Measurements from ENCODE around the gene BSN.

BSN gene

DNA sequence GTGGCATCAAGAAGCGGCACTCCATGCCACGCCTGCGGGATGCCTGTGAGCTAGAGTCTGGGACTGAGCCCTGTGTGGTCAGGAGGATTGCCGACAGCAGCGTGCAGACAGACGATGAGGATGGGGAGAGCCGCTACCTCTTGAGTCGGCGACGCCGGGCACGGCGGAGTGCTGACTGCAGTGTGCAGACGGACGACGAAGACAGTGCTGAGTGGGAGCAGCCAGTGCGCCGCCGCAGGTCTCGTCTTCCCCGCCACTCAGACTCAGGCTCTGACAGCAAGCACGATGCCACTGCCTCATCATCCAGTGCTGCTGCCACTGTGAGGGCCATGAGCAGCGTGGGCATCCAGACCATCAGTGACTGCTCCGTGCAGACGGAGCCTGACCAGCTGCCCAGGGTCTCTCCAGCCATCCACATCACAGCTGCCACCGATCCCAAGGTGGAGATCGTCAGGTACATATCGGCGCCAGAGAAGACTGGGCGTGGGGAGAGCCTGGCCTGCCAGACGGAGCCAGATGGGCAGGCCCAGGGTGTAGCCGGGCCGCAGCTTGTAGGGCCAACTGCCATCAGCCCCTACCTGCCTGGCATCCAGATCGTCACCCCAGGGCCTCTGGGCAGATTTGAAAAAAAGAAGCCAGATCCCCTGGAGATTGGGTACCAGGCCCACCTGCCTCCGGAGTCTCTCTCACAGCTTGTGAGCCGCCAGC lies 103.1 kb downstream of the BSN start:
- no peak for DNase-seq

DNA sequence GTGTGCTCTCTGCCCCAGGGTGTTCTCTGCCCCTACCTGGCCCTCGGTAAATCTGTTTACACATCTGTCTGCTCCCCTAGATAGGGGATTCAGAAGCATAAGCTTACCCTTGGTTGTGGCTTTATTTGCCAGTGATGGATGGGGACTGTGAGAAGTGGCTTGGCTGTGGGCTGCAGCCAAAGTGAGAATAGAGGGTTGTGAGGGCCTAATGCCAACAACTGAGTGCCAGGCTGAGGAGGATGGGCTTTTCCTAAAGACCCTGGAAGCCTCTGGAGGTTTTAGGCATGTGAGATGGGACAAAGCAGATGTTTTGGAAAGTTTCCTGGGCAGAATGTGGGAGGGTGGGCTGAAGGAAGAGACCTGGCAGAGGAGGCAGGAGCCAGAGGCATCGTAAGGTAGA lies 104.4 kb downstream of the BSN start:
- DNase-seq = no peak

DNA sequence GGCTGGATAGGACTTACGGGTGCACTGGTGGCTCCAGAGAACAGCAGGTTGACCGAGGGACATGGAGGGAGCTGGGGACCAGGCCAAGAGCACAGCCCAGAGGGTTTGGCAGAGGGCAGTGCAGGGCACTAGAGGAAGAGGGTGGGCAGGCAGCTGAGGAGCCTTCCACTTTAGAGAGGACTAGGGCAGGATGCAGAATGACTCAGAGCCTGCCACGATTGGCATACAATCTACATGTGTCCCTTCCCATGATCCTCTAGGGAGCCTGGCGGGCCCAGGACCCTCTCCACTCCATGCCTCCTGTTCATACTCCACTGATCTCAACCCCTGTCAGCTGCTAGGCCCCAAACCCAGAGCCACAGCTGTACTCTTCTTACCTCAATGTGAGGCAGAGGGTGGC lies 105.5 kb downstream of the BSN start:
- DNase-seq = no peak

DNA sequence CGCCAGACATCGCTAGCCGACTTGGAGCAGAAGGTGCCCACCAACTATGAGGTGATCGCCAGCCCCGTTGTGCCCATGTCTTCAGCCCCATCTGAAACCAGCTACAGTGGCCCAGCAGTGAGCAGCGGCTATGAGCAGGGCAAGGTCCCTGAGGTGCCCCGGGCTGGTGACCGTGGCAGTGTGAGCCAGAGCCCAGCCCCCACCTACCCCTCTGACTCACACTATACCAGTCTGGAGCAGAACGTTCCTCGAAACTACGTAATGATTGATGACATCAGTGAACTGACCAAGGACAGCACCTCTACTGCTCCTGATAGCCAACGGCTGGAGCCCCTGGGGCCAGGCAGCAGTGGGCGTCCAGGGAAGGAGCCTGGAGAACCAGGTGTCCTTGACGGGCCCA lies 107.0 kb downstream of the BSN start:
- DNase-seq = no peak

DNA sequence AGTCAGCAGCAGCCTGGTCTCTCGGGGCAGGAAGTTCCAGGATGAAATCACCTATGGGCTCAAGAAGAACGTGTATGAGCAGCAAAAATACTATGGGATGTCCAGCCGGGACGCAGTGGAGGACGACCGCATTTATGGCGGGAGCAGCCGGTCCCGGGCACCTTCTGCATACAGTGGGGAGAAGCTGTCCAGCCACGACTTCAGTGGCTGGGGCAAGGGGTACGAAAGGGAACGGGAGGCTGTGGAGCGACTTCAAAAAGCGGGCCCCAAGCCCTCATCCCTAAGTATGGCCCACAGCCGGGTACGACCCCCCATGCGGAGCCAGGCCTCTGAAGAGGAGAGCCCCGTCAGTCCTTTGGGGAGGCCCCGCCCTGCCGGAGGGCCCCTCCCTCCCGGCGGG lies 107.7 kb downstream of the BSN start:
- no peak for DNase-seq

DNA sequence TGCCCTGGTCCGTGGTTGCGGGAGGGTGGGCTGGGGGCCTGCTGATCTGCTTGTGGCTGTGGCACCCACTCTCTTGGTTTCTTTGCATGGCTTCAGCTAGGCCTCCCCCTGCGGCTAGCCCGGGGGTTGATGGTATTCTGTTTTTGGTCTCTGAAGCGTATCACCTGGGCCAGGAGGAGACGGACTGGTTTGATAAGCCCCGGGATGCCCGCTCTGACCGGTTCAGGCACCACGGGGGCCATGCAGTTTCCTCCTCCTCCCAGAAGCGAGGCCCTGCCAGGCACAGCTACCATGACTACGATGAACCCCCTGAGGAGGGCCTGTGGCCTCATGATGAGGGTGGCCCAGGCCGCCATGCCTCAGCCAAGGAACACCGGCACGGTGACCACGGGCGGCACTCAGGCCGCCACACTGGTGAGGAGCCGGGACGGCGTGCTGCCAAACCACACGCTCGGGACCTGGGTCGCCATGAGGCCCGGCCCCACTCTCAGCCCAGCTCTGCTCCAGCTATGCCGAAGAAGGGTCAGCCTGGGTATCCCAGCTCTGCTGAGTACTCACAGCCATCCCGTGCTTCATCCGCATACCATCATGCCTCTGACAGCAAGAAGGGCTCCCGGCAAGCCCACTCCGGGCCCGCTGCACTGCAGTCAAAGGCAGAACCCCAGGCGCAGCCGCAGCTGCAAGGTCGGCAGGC lies 108.6 kb downstream of the BSN start:
- DNase-seq = no peak

DNA sequence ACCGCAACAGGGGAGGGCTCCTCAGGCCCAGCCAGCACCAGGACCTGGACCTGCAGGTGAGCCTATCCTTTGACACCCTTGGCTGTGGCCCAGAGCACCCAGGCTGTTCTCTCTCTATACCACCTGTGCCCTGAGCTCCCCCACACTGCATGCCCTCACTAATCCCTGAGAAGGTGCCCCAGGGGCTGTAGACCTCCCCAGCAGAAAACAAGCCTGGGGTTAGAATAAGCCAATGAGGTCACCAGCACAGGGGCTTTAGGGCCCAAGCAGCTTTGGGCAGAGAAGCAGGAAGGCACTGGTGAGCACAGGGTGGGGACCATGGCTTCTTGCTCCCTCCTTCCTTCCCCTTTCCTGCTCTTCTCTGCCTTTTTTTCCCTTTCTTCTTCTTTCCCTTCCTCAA lies 109.6 kb downstream of the BSN start:
- no peak for DNase-seq

DNA sequence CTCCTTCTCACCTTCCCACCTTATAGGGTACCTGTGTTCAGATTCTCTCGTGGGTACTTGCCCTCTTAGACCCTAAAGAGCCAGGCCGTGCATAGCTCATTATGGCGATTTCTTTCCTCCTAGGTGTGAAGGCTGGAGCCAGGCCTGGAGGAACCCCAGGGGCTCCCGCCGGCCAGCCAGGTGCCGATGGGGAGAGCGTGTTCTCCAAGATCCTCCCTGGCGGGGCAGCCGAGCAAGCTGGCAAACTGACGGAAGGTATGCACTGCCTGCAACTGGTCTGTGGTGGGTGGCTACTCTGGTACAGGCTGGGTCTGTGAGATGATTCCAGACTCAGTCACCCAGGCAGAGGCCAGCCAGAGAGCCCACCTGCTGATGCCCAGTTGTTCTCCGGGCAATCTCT lies 110.0 kb downstream of the BSN start:
- no peak for DNase-seq

DNA sequence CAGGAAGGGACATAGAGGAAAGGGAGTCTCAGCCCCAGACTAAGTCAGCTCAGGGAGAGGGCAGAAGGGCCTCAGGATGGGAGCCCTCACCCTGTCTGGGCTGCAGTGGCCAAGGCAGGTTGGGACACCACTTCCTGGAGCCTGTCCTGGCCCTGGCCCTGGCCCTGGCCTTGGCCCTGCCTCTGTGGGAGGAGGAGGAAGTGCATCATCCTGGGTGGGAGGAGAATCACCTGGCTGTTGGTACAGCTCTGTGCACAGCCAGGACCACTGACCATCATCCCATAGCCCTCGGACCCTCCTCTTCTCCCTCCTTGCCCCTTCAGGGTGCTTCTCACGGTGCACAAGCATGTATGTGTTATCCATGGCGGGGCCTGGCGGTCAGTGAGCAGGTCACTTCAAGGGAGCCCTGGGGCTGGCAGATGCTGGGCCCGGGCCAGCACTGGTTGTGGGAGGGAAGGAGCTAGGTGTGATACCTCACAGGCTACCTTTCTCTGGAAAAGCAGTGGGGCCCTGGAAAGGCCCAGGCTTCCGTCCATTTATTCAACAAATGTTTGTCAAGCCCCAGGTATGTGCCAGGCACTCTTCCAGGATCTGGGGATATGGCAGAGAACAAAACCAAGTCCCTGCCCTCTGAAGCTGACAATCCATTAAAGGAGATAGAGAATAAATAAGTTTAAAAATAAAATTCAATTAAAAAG lies 111.7 kb downstream of the BSN start:
- no peak for DNase-seq

DNA sequence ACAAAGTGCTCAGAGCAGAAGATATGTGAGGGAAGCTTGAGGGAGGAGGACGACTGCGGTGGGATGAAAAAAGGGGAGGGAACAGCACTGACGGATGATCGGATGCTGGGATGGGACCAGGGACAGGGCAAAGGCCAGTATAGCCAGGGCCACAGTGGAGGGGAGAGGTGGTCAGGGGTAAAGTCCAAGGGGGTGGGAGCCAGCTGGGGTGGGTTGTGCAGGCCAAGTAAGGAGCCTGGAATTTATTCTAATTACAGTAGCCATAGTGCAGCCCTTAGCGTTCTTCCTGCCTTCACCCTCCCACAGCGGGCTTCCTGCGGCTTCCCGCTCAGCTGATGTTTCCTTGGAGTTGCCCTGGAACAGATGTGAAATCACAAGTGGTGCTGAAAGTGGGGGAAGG lies 112.3 kb downstream of the BSN start:
- no peak for DNase-seq

DNA sequence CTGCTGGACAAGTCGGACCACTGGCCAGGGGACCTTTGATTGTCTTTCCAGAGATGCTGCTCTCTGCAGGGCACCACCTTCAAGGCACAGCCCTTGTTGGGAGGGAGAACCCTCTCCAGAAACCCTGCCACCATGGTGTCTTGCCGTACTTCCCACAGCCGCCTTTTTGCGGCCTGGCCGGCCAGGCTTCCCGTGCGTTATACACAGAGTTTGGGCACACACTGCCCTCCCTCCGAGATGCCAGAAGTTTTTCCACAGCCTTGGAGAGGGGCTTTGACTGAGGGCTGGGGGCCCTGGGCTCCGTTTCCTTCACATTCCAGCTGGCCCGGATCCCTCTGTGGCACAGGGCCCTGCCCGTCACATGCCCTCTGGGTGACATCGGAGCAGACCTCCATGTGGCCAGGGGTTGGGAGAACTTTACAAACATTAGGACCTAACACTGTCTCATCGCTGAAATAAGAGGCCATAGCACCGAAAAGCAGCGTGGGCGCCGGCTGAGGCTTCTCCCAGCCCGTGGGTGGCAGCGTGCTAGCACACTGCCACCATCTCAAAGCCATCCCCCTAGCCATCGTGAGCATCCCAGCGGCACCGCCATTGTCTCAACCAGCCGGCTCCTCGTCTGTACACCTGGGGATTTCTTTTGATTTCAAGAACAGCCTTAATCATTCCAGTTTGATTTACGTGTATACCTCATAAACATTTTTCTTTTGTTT lies 113.6 kb downstream of the BSN start:
- DNase-seq = no peak

DNA sequence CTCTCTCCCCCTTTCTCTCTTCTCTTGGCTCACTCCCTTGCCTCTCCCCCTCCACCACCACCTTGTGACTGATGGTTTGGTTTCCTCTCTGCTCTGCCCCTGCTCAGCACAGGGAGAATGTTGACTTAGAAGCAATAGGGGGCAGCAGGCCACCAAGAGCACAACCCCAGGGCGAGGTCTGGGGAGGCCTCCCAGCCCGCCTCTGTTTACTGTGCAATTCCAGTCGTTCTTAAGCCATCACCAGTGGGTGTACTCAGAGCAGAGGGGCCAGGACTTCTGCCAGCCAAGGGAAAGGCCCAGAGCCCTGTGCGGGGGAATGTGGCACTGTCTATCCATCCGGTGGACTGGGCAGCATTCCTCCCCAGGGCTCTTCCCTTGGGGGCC lies 114.1 kb downstream of the BSN start:
- no peak for DNase-seq

DNA sequence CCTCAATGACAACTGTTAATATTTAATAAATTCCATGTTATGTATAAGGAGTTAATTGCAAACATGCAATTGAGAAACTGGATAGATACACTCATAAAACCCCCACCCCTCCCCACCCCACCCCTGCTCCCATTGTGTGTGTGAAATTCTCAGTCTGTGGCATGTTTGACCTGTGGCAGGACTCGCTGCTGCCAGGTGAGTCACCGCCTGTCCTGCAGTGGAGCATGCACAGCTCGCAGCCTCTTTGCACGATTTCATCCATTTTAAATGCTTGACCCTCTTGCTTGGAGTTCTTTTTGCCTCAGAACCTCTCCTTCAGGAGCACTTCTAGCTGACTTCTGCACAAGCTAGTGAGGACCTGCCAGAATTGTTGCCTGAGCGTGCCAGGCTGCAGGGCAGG lies 114.6 kb downstream of the BSN start:
- DNase-seq = no peak

DNA sequence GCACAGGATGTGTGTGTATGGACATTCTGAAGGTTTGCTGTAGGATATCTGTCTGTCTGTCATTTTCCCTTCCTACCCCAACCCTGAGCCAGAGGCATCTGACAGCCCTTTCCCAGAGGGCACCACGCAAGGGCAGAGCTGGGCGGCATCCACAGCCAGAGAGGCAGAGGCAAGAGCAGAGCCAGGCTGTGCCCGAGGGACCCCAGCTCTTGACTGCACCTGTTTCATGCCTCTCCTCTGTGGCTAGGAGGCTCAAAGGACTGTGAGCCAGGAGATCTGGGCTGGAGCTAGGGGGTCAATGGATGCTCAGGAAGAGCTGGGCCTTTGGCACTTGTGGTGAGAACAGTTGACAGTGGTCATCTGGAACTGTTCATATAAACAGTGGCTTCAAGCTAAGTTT lies 115.1 kb downstream of the BSN start:
- DNase-seq = no peak

DNA sequence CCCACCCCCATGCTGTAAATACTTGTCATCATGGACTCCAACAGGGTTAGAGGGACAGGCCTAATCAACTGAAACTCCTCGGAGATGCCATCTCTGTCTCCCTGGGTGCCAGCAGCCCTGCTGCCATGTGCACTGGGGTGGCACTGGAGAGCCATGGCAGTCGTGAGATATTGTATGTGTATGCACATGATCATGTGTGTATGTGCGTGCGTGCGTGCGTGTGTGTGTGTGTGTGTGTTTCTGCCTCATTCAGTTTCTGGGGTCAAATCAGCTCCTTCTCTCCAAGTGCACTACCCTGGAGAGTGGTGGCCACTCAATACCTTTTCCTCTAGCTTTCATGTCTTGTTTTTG lies 116.6 kb downstream of the BSN start:
- no peak for DNase-seq

DNA sequence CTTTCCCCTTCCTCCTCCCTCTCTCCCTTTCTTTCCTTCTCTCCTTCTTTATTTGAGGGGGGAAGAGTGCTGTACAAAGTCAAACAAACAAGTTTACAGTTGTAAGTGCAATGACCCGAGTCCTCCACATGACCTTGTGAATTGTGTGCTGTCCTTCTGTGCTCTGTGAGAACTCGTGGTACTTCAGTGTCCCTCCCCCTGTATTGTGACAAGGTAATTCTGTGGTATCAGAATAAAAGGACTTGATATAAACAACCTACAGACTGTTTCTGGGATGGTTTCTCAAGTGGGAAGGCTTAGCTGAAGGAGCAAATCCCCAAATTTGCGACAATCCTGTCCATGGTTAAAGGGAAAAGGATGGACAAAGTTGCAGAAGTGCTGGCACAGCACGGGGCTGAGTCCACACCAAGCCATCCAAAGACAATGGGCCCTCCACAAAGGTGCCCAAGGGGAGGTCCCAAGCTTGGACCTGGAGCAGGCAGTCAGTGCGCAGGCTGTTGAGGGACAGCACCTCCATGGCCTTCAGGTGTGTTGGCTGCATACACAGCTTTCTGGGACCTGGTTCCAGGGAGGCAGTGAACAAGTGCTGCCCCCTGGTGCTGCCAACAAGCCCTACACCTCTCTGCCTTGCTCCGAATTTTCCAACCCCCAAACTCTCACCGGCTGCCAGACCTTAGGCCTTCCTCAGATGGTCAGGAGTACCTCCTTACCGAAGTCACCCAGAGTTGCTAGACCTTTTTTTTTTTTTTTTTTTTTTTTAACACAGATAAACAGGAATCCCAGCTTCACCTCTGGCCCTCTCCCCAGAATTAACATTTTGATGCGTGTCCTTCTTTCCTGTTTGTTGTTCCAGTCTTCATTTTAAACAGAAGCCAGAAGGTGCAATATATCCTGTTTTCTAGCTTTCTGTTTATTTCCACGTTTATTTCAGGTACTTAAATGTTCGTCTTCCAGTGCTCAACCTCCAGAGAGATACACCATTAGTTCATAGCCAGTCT lies 117.3 kb downstream of the BSN start:
- DNase-seq = peak; percentile 77

DNA sequence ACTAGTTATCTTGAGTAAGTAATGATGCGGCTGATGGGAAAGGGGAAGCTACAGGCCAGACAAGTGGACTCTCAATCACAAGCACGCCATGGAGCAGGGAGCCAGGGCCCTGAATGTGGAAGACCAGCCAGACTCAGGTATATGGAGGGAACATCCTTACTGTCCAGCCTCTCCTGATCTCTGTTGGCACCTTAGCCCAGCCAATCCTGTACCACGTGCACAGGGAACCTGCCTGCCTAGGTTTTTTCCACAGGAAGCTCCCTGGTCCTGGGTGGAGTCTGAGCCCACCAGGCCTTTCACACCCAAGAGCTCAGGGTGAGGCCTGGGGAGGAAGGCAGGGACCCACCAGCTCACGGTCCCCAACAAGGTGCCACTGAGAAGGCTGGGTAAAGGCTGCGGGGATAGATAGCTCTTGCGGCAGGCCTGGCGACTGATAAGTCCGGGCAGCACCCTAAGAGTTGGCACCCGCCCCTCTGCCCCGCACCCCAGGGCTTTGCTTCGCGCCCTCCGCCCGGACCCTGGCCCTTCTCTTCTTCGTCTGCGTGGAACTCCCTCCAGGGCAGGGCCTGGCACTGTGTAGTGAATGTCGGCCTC lies 118.9 kb downstream of the BSN start:
- DNase-seq = no peak

DNA sequence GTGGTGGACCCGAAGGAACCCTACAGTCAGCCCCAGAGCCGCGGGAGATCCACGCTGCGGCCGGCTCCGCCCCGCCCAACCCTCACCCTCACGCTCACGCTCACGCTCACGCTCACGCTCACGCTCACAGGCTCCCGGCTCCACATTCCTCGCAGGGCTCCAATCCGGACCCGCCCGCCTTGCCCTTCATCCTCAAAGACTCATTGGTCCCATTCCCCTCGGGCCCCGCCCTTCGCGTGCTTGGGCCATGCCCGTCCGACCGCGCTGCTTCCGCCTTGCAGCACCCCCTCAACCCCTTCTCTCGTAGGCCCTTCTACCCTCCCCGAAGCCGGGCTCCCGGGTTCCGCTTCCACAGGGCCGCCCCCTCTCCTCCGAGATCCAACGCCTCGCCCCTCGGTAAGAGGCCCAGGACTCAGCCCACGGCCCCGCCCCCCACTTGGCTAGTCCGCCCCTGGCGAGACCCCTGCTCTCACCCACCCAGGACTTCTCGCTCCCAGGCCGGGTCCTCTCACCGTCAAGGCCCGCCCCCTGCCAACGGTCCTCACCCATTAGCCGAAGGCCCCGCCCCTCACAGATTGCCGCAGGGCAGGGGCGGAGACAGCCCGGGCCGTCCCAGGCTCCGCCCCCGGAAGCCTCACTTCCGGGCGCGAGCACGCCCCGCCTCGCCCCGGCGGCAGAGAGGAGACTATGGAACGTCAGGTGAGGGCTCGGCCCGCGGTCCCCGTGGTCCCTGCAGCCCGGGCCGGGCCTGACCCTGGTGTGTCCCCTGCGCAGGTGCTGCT lies 119.6 kb downstream of the BSN start, which contains the start of gene APEH:
Gene APEH (plus strand): TSS at position 637 of the 782 bp plus-strand sequence. CDS start 51 bp downstream, at position 688.
- peak; percentile 95 for DNase-seq

DNA sequence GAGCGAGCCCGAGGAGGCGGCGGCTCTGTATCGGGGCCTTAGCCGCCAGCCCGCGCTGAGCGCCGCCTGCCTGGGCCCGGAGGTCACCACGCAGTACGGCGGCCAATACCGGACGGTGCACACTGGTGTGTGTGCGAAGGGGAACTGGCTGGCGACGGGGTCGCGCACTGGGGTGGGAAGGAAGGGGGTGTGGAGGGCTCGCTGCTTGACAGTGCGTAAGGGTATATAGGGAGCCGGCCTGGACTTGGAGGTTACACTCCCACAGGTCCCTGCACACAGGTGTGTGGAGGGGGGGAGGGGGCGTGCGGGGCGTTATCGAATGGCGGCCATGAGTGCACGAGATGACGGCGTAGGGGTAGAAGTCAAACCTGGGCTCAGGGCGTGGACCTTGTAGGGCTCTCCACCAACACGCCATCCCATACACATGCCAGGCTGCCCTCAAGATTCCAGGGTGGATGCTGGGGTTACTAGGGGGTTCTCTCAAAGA lies 120.3 kb downstream of the BSN start:
- no peak for DNase-seq

DNA sequence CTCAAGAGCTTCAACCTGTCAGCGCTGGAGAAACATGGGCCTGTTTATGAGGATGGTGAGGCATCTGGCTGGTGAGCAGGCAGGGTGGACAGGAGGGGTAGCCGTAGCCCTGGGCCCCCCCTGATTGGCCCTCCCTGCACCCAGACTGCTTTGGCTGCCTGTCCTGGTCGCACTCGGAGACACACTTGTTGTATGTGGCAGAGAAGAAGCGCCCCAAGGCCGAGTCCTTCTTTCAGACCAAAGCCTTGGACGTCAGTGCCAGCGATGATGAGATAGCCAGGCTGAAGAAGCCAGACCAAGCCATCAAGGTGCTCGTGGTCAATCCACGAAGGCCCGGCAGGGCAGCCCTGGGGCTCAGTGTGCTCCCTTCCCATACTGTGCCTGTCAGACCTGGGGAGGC lies 121.6 kb downstream of the BSN start:
- no peak for DNase-seq

All from right forelimb (tissue), 1 donor.